Mammary epithelial cell (primary cell): Measurements from ENCODE around the gene ISX.

Source experiments
- CTCF ChIP-seq, 2 donors: IDR thresholded peaks in 1 of 2; conservative IDR thresholded peaks in 1 of 2; 2 replicates each; pipeline ENCODE4 v1.5.1; 2011 to 2012; ENCODE audit warnings: inconsistent platforms in 2 of 2, low read length in 2 of 2, mild to moderate bottlenecking in 2 of 2, control low read depth in 1 of 2, low read depth in 1 of 2; ENCODE audit not compliant: insufficient read depth in 1 of 2; ENCODE audit errors: extremely low read depth in 1 of 2
- EZH2 ChIP-seq: IDR thresholded peaks from 2 replicates; pipeline ENCODE4 v1.6.1; 2012; ENCODE audit warnings: low read length, inconsistent platforms, borderline replicate concordance

GRCh38 chr22:35133702-35134380 lies 67.9 kb downstream of the ISX start:
- TF ChIP-seq CTCF (conservative IDR thresholded peaks at IDR 0.05 in 1 of 2, IDR thresholded peaks at IDR 0.05 in 1 of 2; ENCODE audit: extremely low read depth in 1 of 2, insufficient read depth in 1 of 2, low read depth in 1 of 2, low read length in 2 of 2), result no peak
- TF ChIP-seq EZH2, result no peak
